Muscle of leg (tissue), 11 donors: Measurements from ENCODE around the gene TJAP1. TPM values are rescaled to one million over a fixed set of nuclear protein-coding genes. Genes with fewer than 3 reads are reported as not detected.

Experiments
- DNase-seq: peaks from one replicate; pipeline ENCODE4 v3.0.0; 2013
- H3K27ac ChIP-seq: one replicate; pipeline ENCODE4 v1.5.1; 2013; ENCODE audit warnings: mild to moderate bottlenecking, low read length, control low read depth
- H3K27me3 ChIP-seq: one replicate; pipeline ENCODE4 v1.6.1; 2013; ENCODE audit warnings: low read length; ENCODE audit not compliant: control insufficient read depth, insufficient read depth
- H3K36me3 ChIP-seq: one replicate; pipeline ENCODE4 v1.6.1; 2013; ENCODE audit warnings: low read length; ENCODE audit not compliant: control insufficient read depth, insufficient read depth
- H3K4me1 ChIP-seq: one replicate; pipeline ENCODE4 v1.6.1; 2013; ENCODE audit warnings: low read length; ENCODE audit not compliant: control insufficient read depth, insufficient read depth
- H3K4me3 ChIP-seq: one replicate; pipeline ENCODE4 v1.5.1; 2013; ENCODE audit warnings: low read length, control low read depth
- H3K9me3 ChIP-seq: replicated peaks from 2 replicates; pipeline ENCODE4 v1.6.1; 2013; ENCODE audit warnings: low read depth, low read length; ENCODE audit not compliant: control insufficient read depth
- WGBS: methylation state at CpG from one replicate; pipeline ENCODE4 v1.1.5; 2013; ENCODE audit warnings: missing lambda C conversion rate; ENCODE audit not compliant: insufficient coverage; 5-methylcytosine and 5-hydroxymethylcytosine counted together
- polyA plus RNA-seq, 8 donors: library from polyadenylated mRNA; unstranded; fragments of 120-200 nt; gene quantifications; one replicate each; pipeline versions ENCODE4 v1.2.1 to v1.2.3, GENCODE V29; 2013; ENCODE audit warnings: inconsistent platforms in 1 of 8, low replicate concordance in 1 of 8; ENCODE audit not compliant: insufficient read length in 8 of 8, insufficient read depth in 1 of 8
- total RNA-seq: library from RNA; stranded (reverse); fragments of 120-200 nt; gene quantifications from one replicate; pipeline ENCODE4 v1.2.4, GENCODE V29; 2013

TJAP1 gene
- total and polyA plus RNA-seq, 9 donors = 15.9 to 31.4 (median 25.0) TPM

GRCh38 chr6:43435682-43436437, 41.5 kb upstream of the TJAP1 start:
- Histone ChIP-seq H3K27ac (no peak overlapping the region), H3K4me1 (peaks cover 9% of the 10 kb centered on the region), H3K27me3 (no peaks in the 10 kb centered on the region), H3K4me3 (no peak overlapping the region), H3K9me3 (no peaks in the 10 kb centered on the region), H3K36me3 (peaks cover 52% of the 10 kb centered on the region)
- 80% methylated on average over 5 of the region's 9 CpGs for WGBS
- DNase-seq = no peak

- 37% methylated on average over 3 of the region's 5 CpGs for WGBS
- H3K36me3 ChIP-seq = peaks cover 56% of the 10 kb centered on the region
- no peak overlapping the region for H3K4me3 ChIP-seq
- no peak overlapping the region for H3K27ac ChIP-seq
- H3K4me1 ChIP-seq = peaks cover 9% of the 10 kb centered on the region
- H3K27me3 ChIP-seq = no peaks in the 10 kb centered on the region
- peak; percentile 46 for DNase-seq
- H3K9me3 ChIP-seq = no peaks in the 10 kb centered on the region
Measured at GRCh38 chr6:43436577-43437282, 40.6 kb upstream of the TJAP1 start.

- Histone ChIP-seq H3K27me3 (no peaks in the 10 kb centered on the region), H3K27ac (no peak overlapping the region), H3K4me1 (peaks cover 9% of the 10 kb centered on the region), H3K36me3 (peaks cover 52% of the 10 kb centered on the region), H3K9me3 (no peaks in the 10 kb centered on the region), H3K4me3 (no peak overlapping the region)
- no peak for DNase-seq
- no CpG with 5 or more reads among the region's 4 CpGs for WGBS
Measured at GRCh38 chr6:43437700-43438099, 39.7 kb upstream of the TJAP1 start.

- Histone ChIP-seq H3K4me3 (no peak overlapping the region), H3K9me3 (no peaks in the 10 kb centered on the region), H3K27me3 (no peaks in the 10 kb centered on the region), H3K36me3 (peaks cover 78% of the 10 kb centered on the region), H3K27ac (no peak overlapping the region), H3K4me1 (no peaks in the 10 kb centered on the region)
- WGBS = 89% methylated on average over 14 of the region's 14 CpGs
- no peak for DNase-seq
Measured at GRCh38 chr6:43442935-43443334, 34.4 kb upstream of the TJAP1 start.

- H3K36me3 ChIP-seq = peaks cover 80% of the 10 kb centered on the region
- no peak for DNase-seq
- H3K4me3 ChIP-seq = no peak overlapping the region
- no peaks in the 10 kb centered on the region for H3K4me1 ChIP-seq
- 53% methylated on average over 4 of the region's 10 CpGs for WGBS
- no peaks in the 10 kb centered on the region for H3K27me3 ChIP-seq
- no peaks in the 10 kb centered on the region for H3K9me3 ChIP-seq
- no peak overlapping the region for H3K27ac ChIP-seq
Measured at GRCh38 chr6:43444036-43444435, 33.3 kb upstream of the TJAP1 start.

- no peaks in the 10 kb centered on the region for H3K9me3 ChIP-seq
- H3K27me3 ChIP-seq = no peaks in the 10 kb centered on the region
- no peaks in the 10 kb centered on the region for H3K4me1 ChIP-seq
- no peak for DNase-seq
- H3K4me3 ChIP-seq = no peak overlapping the region
- WGBS = 73% methylated on average over 5 of the region's 8 CpGs
- H3K27ac ChIP-seq = no peak overlapping the region
- H3K36me3 ChIP-seq = peaks cover 82% of the 10 kb centered on the region
Measured at GRCh38 chr6:43444582-43444981, 32.8 kb upstream of the TJAP1 start.

- WGBS = 87% methylated on average over 16 of the region's 16 CpGs
- no peaks in the 10 kb centered on the region for H3K4me1 ChIP-seq
- no peak overlapping the region for H3K27ac ChIP-seq
- H3K36me3 ChIP-seq = peaks cover 86% of the 10 kb centered on the region
- no peaks in the 10 kb centered on the region for H3K27me3 ChIP-seq
- H3K9me3 ChIP-seq = no peaks in the 10 kb centered on the region
- H3K4me3 ChIP-seq = no peak overlapping the region
- no peak for DNase-seq
Measured at GRCh38 chr6:43445576-43445975, 31.8 kb upstream of the TJAP1 start.

GRCh38 chr6:43447604-43448003, 29.8 kb upstream of the TJAP1 start:
- no peak for DNase-seq
- no peaks in the 10 kb centered on the region for H3K27me3 ChIP-seq
- H3K4me1 ChIP-seq = no peaks in the 10 kb centered on the region
- H3K27ac ChIP-seq = no peak overlapping the region
- WGBS = 91% methylated on average over 16 of the region's 16 CpGs
- H3K36me3 ChIP-seq = peaks cover 85% of the 10 kb centered on the region
- H3K4me3 ChIP-seq = no peak overlapping the region
- H3K9me3 ChIP-seq = no peaks in the 10 kb centered on the region

- WGBS = 82% methylated on average over 3 of the region's 4 CpGs
Measured at GRCh38 chr6:43448916-43449315, 28.5 kb upstream of the TJAP1 start.

GRCh38 chr6:43450699-43451131, 26.7 kb upstream of the TJAP1 start:
- no peaks in the 10 kb centered on the region for H3K9me3 ChIP-seq
- no peak overlapping the region for H3K27ac ChIP-seq
- peaks cover 11% of the 10 kb centered on the region for H3K27me3 ChIP-seq
- no peak overlapping the region for H3K4me3 ChIP-seq
- peaks cover 59% of the 10 kb centered on the region for H3K36me3 ChIP-seq
- H3K4me1 ChIP-seq = peaks cover 10% of the 10 kb centered on the region
- WGBS = 87% methylated on average over 9 of the region's 13 CpGs
- no peak for DNase-seq

More at GRCh38 chr6:43448916-43449315, 28.5 kb upstream of the TJAP1 start:
- no peaks in the 10 kb centered on the region for H3K4me1 ChIP-seq
- H3K27ac ChIP-seq = no peak overlapping the region
- H3K27me3 ChIP-seq = no peaks in the 10 kb centered on the region
- H3K4me3 ChIP-seq = no peak overlapping the region
- peaks cover 76% of the 10 kb centered on the region for H3K36me3 ChIP-seq
- no peak for DNase-seq
- H3K9me3 ChIP-seq = no peaks in the 10 kb centered on the region
